HepG2 (cell line): Measurements from ENCODE around the gene GPN2. TPM values are rescaled to one million over a fixed set of nuclear protein-coding genes. Genes with fewer than 3 reads are reported as not detected.

Experiments
- CBFB ChIP-seq: sonication (generic); formaldehyde crosslinking; IDR thresholded peaks from 2 replicates; pipeline ENCODE4 v1.4.0; 2020; ENCODE audit warnings: missing genetic modification reagents
- CEBPG ChIP-seq: IDR thresholded peaks from 2 replicates; pipeline ENCODE4 v1.6.1; 2016
- DNMT1 ChIP-seq: sonication (generic); formaldehyde crosslinking; IDR thresholded peaks from 2 replicates; pipeline ENCODE4 v1.5.1; 2020; ENCODE audit warnings: mild to moderate bottlenecking, missing genetic modification reagents
- FOXO1 ChIP-seq: sonication (generic); formaldehyde crosslinking; IDR thresholded peaks from 2 replicates; pipeline ENCODE4 v1.4.0; 2020; ENCODE audit warnings: missing genetic modification reagents
- GATAD2A ChIP-seq: IDR thresholded peaks from 2 replicates; pipeline ENCODE4 v1.6.1; 2016
- GFI1 ChIP-seq: sonication (generic); formaldehyde crosslinking; IDR thresholded peaks from 2 replicates; pipeline ENCODE4 v1.5.0; 2020; ENCODE audit warnings: missing genetic modification reagents, mild to moderate bottlenecking, borderline replicate concordance
- HNRNPL ChIP-seq: fragments of 200-400 bp; formaldehyde crosslinking; IDR thresholded peaks from 2 replicates; pipeline ENCODE4 v1.6.1; 2017; ENCODE audit warnings: mild to moderate bottlenecking, low read depth, low read length
- HOXA5 ChIP-seq: sonication (generic); formaldehyde crosslinking; IDR thresholded peaks from 2 replicates; pipeline ENCODE4 v1.4.0; 2020; ENCODE audit warnings: missing genetic modification reagents
- MED1 ChIP-seq: sonication (generic); formaldehyde crosslinking; IDR thresholded peaks from 2 replicates; pipeline ENCODE4 v1.4.0; 2020; ENCODE audit warnings: missing genetic modification reagents
- MEF2D ChIP-seq: sonication (generic); formaldehyde crosslinking; IDR thresholded peaks from 2 replicates; pipeline ENCODE4 v1.5.1; 2020; ENCODE audit warnings: mild to moderate bottlenecking, missing genetic modification reagents
- MIER3 ChIP-seq: IDR thresholded peaks from 2 replicates; pipeline ENCODE4 v1.6.1; 2016; ENCODE audit warnings: missing compliant biosample characterization, borderline replicate concordance
- NFYB ChIP-seq: sonication (generic); formaldehyde crosslinking; IDR thresholded peaks from 2 replicates; pipeline ENCODE4 v1.4.0; 2020; ENCODE audit warnings: missing genetic modification reagents
- SNRNP70 ChIP-seq: fragments of 200-400 bp; formaldehyde crosslinking; IDR thresholded peaks from 2 replicates; pipeline ENCODE4 v1.6.1; 2017; ENCODE audit warnings: mild to moderate bottlenecking, low read depth, low read length, moderate library complexity
- SSRP1 ChIP-seq: IDR thresholded peaks from 2 replicates; pipeline ENCODE4 v1.6.1; 2016; ENCODE audit warnings: control low read depth
- TBX2 ChIP-seq: sonication (generic); formaldehyde crosslinking; IDR thresholded peaks from 2 replicates; pipeline ENCODE4 v1.5.0; 2020; ENCODE audit warnings: missing genetic modification reagents, mild to moderate bottlenecking, borderline replicate concordance
- XRCC5 ChIP-seq: fragments of 200-400 bp; formaldehyde crosslinking; optimal IDR thresholded peaks from 2 replicates; pipeline ENCODE3; 2017; ENCODE audit warnings: mild to moderate bottlenecking, low read length
- ZBTB20 ChIP-seq: sonication (generic); formaldehyde crosslinking; IDR thresholded peaks from 2 replicates; pipeline ENCODE4 v1.8.1; 2023; ENCODE audit warnings: missing genetic modification reagents, low read depth, mild to moderate bottlenecking, borderline replicate concordance
- ZBTB26 ChIP-seq: IDR thresholded peaks from 2 replicates; pipeline ENCODE4 v1.6.1; 2016; ENCODE audit warnings: missing compliant biosample characterization, missing genetic modification reagents, borderline replicate concordance
- ZNF101 ChIP-seq: sonication (generic); formaldehyde crosslinking; IDR thresholded peaks from 2 replicates; pipeline ENCODE4 v1.4.0; 2020; ENCODE audit warnings: mild to moderate bottlenecking, low read depth, missing genetic modification reagents, borderline replicate concordance
- ZNF205 ChIP-seq: IDR thresholded peaks from 2 replicates; pipeline ENCODE4 v1.6.1; 2018; ENCODE audit warnings: missing biosample characterization, missing genetic modification reagents
- ZNF232 ChIP-seq: sonication (generic); formaldehyde crosslinking; IDR thresholded peaks from 2 replicates; pipeline ENCODE4 v1.4.0; 2020; ENCODE audit warnings: missing genetic modification reagents, borderline replicate concordance
- ZNF513 ChIP-seq: sonication (generic); formaldehyde crosslinking; conservative IDR thresholded peaks from 2 replicates; pipeline ENCODE4 v1.5.0; 2020; ENCODE audit warnings: missing genetic modification reagents
- ZNF546 ChIP-seq: sonication (generic); formaldehyde crosslinking; conservative IDR thresholded peaks from 2 replicates; pipeline ENCODE4 v1.8.1; 2023; ENCODE audit warnings: mild to moderate bottlenecking, missing genetic modification reagents
- ZNF605 ChIP-seq: sonication (generic); formaldehyde crosslinking; IDR thresholded peaks from 2 replicates; pipeline ENCODE4 v1.8.0; 2022; ENCODE audit warnings: mild to moderate bottlenecking, missing genetic modification reagents
- ZNF768 ChIP-seq: sonication (generic); formaldehyde crosslinking; IDR thresholded peaks from 2 replicates; pipeline ENCODE4 v1.4.0; 2020; ENCODE audit warnings: missing genetic modification reagents
- ZNF883 ChIP-seq: sonication (generic); formaldehyde crosslinking; IDR thresholded peaks from 2 replicates; pipeline ENCODE4 v1.5.1; 2020; ENCODE audit warnings: mild to moderate bottlenecking, missing genetic modification reagents; ENCODE audit errors: not compliant biosample characterization
- polyA plus RNA-seq, 8 experiments: library from polyadenylated mRNA; depleted of rRNA in 3 of 8; stranded (reverse) in 7 of 8; unstranded in 1 of 8; fragments of >200 nt; fragmentation: Illumina TruSeq in 4 of 8; extraction: Trizol in 4 of 8; gene quantifications; 2 replicates each; pipeline versions ENCODE4 v1.2.1 to v1.2.3, GENCODE V29; 2011 to 2016; ENCODE audit warnings: low read depth in 4 of 8, missing spikeins in 1 of 8, mixed read lengths in 1 of 8; ENCODE audit not compliant: insufficient read depth in 1 of 8
- total RNA-seq, 5 experiments: library from RNA; depleted of rRNA; stranded (reverse); fragments of >200 nt; fragmentation: Illumina TruSeq; extraction: Trizol; gene quantifications; 2 replicates each; pipeline ENCODE4 v1.2.3, GENCODE V29; 2016; ENCODE audit warnings: low read depth in 1 of 5
- TF ChIP-seq, protein P1 (sequence below): sonication (generic); formaldehyde crosslinking; IDR thresholded peaks from 2 replicates; pipeline ENCODE4 v1.8.1; 2023; ENCODE audit warnings: missing genetic modification reagents, inconsistent platforms, borderline replicate concordance
- TF ChIP-seq, protein P2 (sequence below): IDR thresholded peaks from 2 replicates; pipeline ENCODE4 v1.6.1; 2016; ENCODE audit warnings: low read depth, borderline replicate concordance

Gene GPN2
- total and polyA plus RNA-seq, 2 of the 13 experiments (the other 11 are each of a cell fraction or from before 2014, with no cell fraction given), result 19.3 to 38.9 TPM

DNA sequence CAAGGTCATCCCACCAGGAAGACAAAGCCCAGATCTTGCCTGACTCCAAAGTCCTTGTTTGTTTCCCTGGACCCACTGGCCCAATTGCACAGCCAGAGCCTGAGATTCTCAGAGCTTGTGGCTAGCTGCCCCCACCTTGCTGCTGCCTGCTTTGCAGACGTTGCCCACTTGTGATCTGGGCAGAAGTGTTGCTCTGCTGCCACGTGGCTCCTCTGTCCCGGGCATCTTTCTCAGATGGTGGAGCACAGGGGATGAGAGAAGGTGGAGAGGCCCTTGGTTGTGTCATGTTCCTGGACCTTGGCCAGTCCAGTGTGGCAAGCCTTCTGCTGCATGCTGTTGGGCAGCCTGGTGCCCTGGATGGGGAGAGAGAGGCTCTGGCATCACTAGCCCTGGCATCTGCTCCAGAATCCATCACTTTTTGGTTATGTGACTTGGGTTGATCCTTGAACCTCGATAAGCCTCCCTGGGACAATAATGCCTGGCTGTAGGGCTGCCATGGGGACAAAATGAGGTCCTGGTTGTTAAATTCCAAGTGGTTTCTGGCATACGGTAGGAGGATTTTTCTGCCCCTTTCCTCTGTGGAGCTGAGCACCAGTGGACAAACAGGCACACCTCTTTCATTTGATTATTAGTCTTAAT lies 25.2 kb upstream of the GPN2 start (continued):
- TF ChIP-seq ZBTB26 (CRISPR knock-in tag), result 0 out of 2 replicates have a peak, but pooled peaks have one; percentile 22
- TF ChIP-seq XRCC5, result peak; percentile 57
- TF ChIP-seq ZNF883, result peak; percentile 70
- TF ChIP-seq, protein P1, sequence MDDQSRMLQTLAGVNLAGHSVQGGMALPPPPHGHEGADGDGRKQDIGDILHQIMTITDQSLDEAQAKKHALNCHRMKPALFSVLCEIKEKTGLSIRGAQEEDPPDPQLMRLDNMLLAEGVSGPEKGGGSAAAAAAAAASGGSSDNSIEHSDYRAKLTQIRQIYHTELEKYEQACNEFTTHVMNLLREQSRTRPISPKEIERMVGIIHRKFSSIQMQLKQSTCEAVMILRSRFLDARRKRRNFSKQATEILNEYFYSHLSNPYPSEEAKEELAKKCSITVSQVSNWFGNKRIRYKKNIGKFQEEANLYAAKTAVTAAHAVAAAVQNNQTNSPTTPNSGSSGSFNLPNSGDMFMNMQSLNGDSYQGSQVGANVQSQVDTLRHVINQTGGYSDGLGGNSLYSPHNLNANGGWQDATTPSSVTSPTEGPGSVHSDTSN (CRISPR knock-in tag), result no peak
- no peak; the same call in 1 of the 2 replicates for TF ChIP-seq GFI1 (CRISPR knock-in tag)
- peak; percentile 91 for TF ChIP-seq GATAD2A (CRISPR knock-in tag)
- TF ChIP-seq, protein P2, sequence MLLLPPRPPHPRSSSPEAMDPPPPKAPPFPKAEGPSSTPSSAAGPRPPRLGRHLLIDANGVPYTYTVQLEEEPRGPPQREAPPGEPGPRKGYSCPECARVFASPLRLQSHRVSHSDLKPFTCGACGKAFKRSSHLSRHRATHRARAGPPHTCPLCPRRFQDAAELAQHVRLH (CRISPR knock-in tag), result peak; percentile 32; the same call in 1 of the 2 replicates
- 0 out of 2 replicates have a peak, but pooled peaks have one; percentile 44 for TF ChIP-seq ZBTB20 (CRISPR knock-in tag)
- TF ChIP-seq ZNF513, result 0 out of 2 replicates have a peak, but pooled peaks have one; percentile 57
- peak; percentile 35 for TF ChIP-seq ZNF768 (CRISPR knock-in tag)
- TF ChIP-seq SNRNP70, result no peak
- TF ChIP-seq TBX2, result peak; percentile 43; the same call in 1 of the 2 replicates
- no peak for TF ChIP-seq ZNF101 (CRISPR knock-in tag)
- peak; percentile 47; the same call in 1 of the 2 replicates for TF ChIP-seq CBFB (CRISPR knock-in tag)
- TF ChIP-seq DNMT1 (CRISPR knock-in tag), result peak; percentile 69; the same call in 1 of the 2 replicates
- 0 out of 2 replicates have a peak, but pooled peaks have one; percentile 21 for TF ChIP-seq CEBPG (CRISPR knock-in tag)
- peak; percentile 38; the same call in 1 of the 2 replicates for TF ChIP-seq ZNF205 (CRISPR knock-in tag)
- TF ChIP-seq ZNF546 (CRISPR knock-in tag), result no peak
- 0 out of 2 replicates have a peak, but pooled peaks have one; percentile 63 for TF ChIP-seq HOXA5 (CRISPR knock-in tag)
- TF ChIP-seq NFYB (CRISPR knock-in tag), result no peak
- TF ChIP-seq HNRNPL, result peak; percentile 98
- TF ChIP-seq ZNF232, result peak; percentile 76; the same call in 1 of the 2 replicates
- TF ChIP-seq FOXO1 (CRISPR knock-in tag), result peak; percentile 75; the same call in 1 of the 2 replicates
- TF ChIP-seq MEF2D (CRISPR knock-in tag), result 0 out of 2 replicates have a peak, but pooled peaks have one; percentile 43
- peak; percentile 81 for TF ChIP-seq MED1 (CRISPR knock-in tag)
- TF ChIP-seq MIER3 (CRISPR knock-in tag), result peak; percentile 54; the same call in 1 of the 2 replicates
- TF ChIP-seq SSRP1 (CRISPR knock-in tag), result peak; percentile 48; the same call in 1 of the 2 replicates
- no peak for TF ChIP-seq ZNF605
